HG03060 (cell line): ENCODE data around the gene PTK7.

ENCODE experiments used
- ATAC-seq: cut with Tn5 transposase; IDR thresholded peaks from one replicate; pipeline ENCODE4 v1.9.1; 2021; ENCODE audit warnings: low read depth, moderate number of reproducible peaks; ENCODE audit not compliant: unreplicated experiment

Gene PTK7

GRCh38 chr6:43082806-43083655, 6.9 kb downstream of the PTK7 start:
- ATAC-seq: no peak

GRCh38 chr6:43086022-43086658, 10.0 kb downstream of the PTK7 start:
- no peak for ATAC-seq

GRCh38 chr6:43088654-43089056, 12.5 kb downstream of the PTK7 start:
- ATAC-seq: no peak

GRCh38 chr6:43089467-43089866, 13.4 kb downstream of the PTK7 start:
- no peak for ATAC-seq

- ATAC-seq: no peak
Observed at GRCh38 chr6:43089874-43090558, 13.9 kb downstream of the PTK7 start.

- no peak for ATAC-seq
Observed at GRCh38 chr6:43090559-43090956, 14.4 kb downstream of the PTK7 start.

GRCh38 chr6:43091020-43091419, 14.9 kb downstream of the PTK7 start:
- no peak for ATAC-seq

GRCh38 chr6:43091436-43091991, 15.4 kb downstream of the PTK7 start:
- ATAC-seq: no peak

- no peak for ATAC-seq
Observed at GRCh38 chr6:43092635-43093034, 16.5 kb downstream of the PTK7 start.

GRCh38 chr6:43093436-43094289, 17.5 kb downstream of the PTK7 start:
- no peak for ATAC-seq

GRCh38 chr6:43095939-43096338, 19.8 kb downstream of the PTK7 start:
- ATAC-seq: no peak

- ATAC-seq: no peak
Observed at GRCh38 chr6:43096451-43097097, 20.5 kb downstream of the PTK7 start.

GRCh38 chr6:43097098-43097489, 21.0 kb downstream of the PTK7 start:
- ATAC-seq: no peak

- ATAC-seq: no peak
Observed at GRCh38 chr6:43097502-43097901, 21.4 kb downstream of the PTK7 start.

GRCh38 chr6:43101497-43101896, 25.4 kb downstream of the PTK7 start:
- ATAC-seq: no peak

- ATAC-seq: no peak
Observed at GRCh38 chr6:43103253-43103876, 27.3 kb downstream of the PTK7 start.

GRCh38 chr6:43105538-43106222, 29.6 kb downstream of the PTK7 start:
- no peak for ATAC-seq

- ATAC-seq: no peak
Observed at GRCh38 chr6:43107344-43108062, 31.4 kb downstream of the PTK7 start.
